OCI-LY1 (cell line): ENCODE results near the gene NUP93.

ENCODE experiments used
- H2AFZ ChIP-seq: fragments of 200-600 bp; sonication (generic), shearing (Covaris generic); 2 replicates; pipeline ENCODE4 v1.6.0; 2014; ENCODE audit warnings: antibody characterized with exemption, mild to moderate bottlenecking, low read length
- H3F3A ChIP-seq: fragments of 200-600 bp; sonication (generic), shearing (Covaris generic); 2 replicates; pipeline ENCODE4 v1.6.0; 2014; ENCODE audit warnings: mild to moderate bottlenecking, antibody characterized with exemption, low read length, moderate library complexity; ENCODE audit not compliant: insufficient read depth
- H3K27ac ChIP-seq: fragments of 200-600 bp; sonication (generic); 2 replicates; pipeline ENCODE4 v1.5.1; 2014; ENCODE audit warnings: low read length, mixed run types, mild to moderate bottlenecking, low read depth; ENCODE audit not compliant: poor library complexity, severe bottlenecking
- H3K27me3 ChIP-seq: fragments of 200-600 bp; sonication (generic); 2 replicates; pipeline ENCODE4 v1.6.0; 2014; ENCODE audit warnings: antibody characterized with exemption, mild to moderate bottlenecking, low read length, moderate library complexity; ENCODE audit not compliant: insufficient read depth
- H3K36me3 ChIP-seq: fragments of 200-600 bp; sonication (generic); 2 replicates; pipeline ENCODE4 v1.6.1; 2014; ENCODE audit warnings: mild to moderate bottlenecking, antibody characterized with exemption, low read length, moderate library complexity, mixed read lengths; ENCODE audit not compliant: insufficient read depth
- H3K4me1 ChIP-seq: fragments of 200-600 bp; sonication (generic); 2 replicates; pipeline ENCODE4 v1.5.1; 2014; ENCODE audit warnings: mild to moderate bottlenecking, low read length, moderate library complexity; ENCODE audit not compliant: insufficient read depth, severe bottlenecking
- H3K4me2 ChIP-seq: fragments of 200-600 bp; sonication (generic), shearing (Covaris generic); 2 replicates; pipeline ENCODE4 v1.6.1; 2014; ENCODE audit warnings: low read length
- H3K4me3 ChIP-seq: fragments of 200-600 bp; sonication (generic); 2 replicates; pipeline ENCODE4 v1.5.1; 2014; ENCODE audit warnings: low read length, low read depth, mild to moderate bottlenecking, mixed read lengths; ENCODE audit not compliant: poor library complexity, severe bottlenecking
- H3K79me2 ChIP-seq: fragments of 200-600 bp; shearing (Covaris generic); 2 replicates; pipeline ENCODE4 v1.6.1; 2016; ENCODE audit warnings: mixed run types, low read length, mixed read lengths; ENCODE audit not compliant: insufficient read depth
- H3K9ac ChIP-seq: fragments of 200-600 bp; sonication (generic), shearing (Covaris generic); 2 replicates; pipeline ENCODE4 v1.6.1; 2014; ENCODE audit warnings: mild to moderate bottlenecking, low read length, mixed read lengths
- H3K9me2 ChIP-seq: fragments of 200-600 bp; sonication (generic), shearing (Covaris generic); 2 replicates; pipeline ENCODE4 v1.6.1; 2014; ENCODE audit warnings: low read depth, mild to moderate bottlenecking, low read length, mixed read lengths
- H3K9me3 ChIP-seq: fragments of 200-600 bp; shearing (Covaris generic); 2 replicates; pipeline ENCODE4 v1.6.1; 2014; ENCODE audit warnings: low read length, mixed read lengths
- H4K20me1 ChIP-seq: fragments of 200-600 bp; sonication (generic), shearing (Covaris generic); 2 replicates; pipeline ENCODE4 v1.6.0; 2016; ENCODE audit warnings: mild to moderate bottlenecking, low read length; ENCODE audit not compliant: insufficient read depth
- EZH2 ChIP-seq: fragments of 200-600 bp; sonication (generic), shearing (Covaris generic); IDR thresholded peaks from 2 replicates; pipeline ENCODE4 v1.8.0; 2017; ENCODE audit warnings: borderline replicate concordance, mixed run types, mild to moderate bottlenecking, antibody characterized with exemption, low read length, moderate library complexity, mixed read lengths
- TF ChIP-seq, protein P1 (sequence below): fragments of 200-600 bp; sonication (generic), shearing (Covaris generic); IDR thresholded peaks from 2 replicates; pipeline ENCODE4 v1.5.1; 2017; ENCODE audit warnings: mild to moderate bottlenecking, antibody characterized with exemption, low read length, moderate library complexity, mixed read lengths

The NUP93 gene

DNA sequence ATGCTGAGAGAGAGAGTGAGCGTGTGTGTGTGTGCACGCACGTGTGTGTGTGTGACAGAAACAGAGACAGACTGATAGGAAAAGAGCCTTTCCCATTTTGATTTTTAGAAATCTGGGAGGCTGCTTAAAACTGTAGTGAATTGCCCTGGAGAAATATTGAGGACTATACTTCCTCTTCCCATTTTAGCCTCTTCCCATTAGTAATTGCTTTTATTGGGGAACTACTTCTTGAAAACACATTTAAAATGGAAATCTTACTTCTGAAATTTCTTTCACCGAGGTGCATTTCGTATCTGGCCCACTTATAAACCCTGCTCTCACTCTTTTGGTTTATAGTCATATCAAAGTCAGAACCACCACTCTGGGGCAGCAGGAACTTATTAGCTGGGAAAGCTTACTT, 47.1 kb downstream of the NUP93 start:
- no peak overlapping the region for H3K27ac ChIP-seq
- no peaks in the 10 kb centered on the region for H3K9me2 ChIP-seq
- no peaks in the 10 kb centered on the region for H3K4me1 ChIP-seq
- no peaks in the 10 kb centered on the region for H4K20me1 ChIP-seq
- H3F3A ChIP-seq: no peaks in the 10 kb centered on the region
- no peaks in the 10 kb centered on the region for H3K36me3 ChIP-seq
- no peak overlapping the region for H3K4me3 ChIP-seq
- no peak for TF ChIP-seq EZH2
- TF ChIP-seq, protein P1, sequence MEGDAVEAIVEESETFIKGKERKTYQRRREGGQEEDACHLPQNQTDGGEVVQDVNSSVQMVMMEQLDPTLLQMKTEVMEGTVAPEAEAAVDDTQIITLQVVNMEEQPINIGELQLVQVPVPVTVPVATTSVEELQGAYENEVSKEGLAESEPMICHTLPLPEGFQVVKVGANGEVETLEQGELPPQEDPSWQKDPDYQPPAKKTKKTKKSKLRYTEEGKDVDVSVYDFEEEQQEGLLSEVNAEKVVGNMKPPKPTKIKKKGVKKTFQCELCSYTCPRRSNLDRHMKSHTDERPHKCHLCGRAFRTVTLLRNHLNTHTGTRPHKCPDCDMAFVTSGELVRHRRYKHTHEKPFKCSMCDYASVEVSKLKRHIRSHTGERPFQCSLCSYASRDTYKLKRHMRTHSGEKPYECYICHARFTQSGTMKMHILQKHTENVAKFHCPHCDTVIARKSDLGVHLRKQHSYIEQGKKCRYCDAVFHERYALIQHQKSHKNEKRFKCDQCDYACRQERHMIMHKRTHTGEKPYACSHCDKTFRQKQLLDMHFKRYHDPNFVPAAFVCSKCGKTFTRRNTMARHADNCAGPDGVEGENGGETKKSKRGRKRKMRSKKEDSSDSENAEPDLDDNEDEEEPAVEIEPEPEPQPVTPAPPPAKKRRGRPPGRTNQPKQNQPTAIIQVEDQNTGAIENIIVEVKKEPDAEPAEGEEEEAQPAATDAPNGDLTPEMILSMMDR: no peak
- H3K27me3 ChIP-seq: no peaks in the 10 kb centered on the region
- H2AFZ ChIP-seq: no peak overlapping the region
- no peaks in the 10 kb centered on the region for H3K79me2 ChIP-seq
- H3K9me3 ChIP-seq: no peaks in the 10 kb centered on the region
- H3K9ac ChIP-seq: no peak overlapping the region
- H3K4me2 ChIP-seq: no peak overlapping the region

DNA sequence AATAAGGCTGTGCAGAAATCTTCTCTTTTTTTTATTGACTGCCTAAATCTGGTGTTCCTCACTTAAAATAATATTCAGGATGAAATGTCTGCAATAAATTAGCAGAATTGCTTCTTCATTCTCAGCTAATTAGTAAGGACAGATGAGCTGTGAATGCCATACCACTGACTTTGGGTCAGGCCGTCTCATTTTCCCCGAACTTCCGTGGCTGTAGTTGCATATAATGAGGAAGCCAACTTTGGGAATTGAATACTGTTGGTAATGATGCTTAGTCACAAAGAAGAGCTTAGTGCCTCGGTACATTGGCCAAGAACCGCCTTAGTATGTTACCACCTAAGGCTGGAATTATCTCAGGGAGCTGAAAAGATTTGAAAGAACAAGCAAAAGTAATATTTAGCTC, 47.6 kb downstream of the NUP93 start:
- no peak overlapping the region for H3K27ac ChIP-seq
- no peaks in the 10 kb centered on the region for H3K36me3 ChIP-seq
- TF ChIP-seq, protein P1: no peak
- no peak for TF ChIP-seq EZH2
- H3K4me3 ChIP-seq: no peak overlapping the region
- no peak overlapping the region for H2AFZ ChIP-seq
- no peaks in the 10 kb centered on the region for H3K27me3 ChIP-seq
- no peak overlapping the region for H3K9ac ChIP-seq
- H3K9me3 ChIP-seq: no peaks in the 10 kb centered on the region
- no peak overlapping the region for H3K4me2 ChIP-seq
- H3K4me1 ChIP-seq: no peaks in the 10 kb centered on the region
- H3K9me2 ChIP-seq: no peaks in the 10 kb centered on the region
- H3K79me2 ChIP-seq: no peaks in the 10 kb centered on the region
- no peaks in the 10 kb centered on the region for H3F3A ChIP-seq
- no peaks in the 10 kb centered on the region for H4K20me1 ChIP-seq

DNA sequence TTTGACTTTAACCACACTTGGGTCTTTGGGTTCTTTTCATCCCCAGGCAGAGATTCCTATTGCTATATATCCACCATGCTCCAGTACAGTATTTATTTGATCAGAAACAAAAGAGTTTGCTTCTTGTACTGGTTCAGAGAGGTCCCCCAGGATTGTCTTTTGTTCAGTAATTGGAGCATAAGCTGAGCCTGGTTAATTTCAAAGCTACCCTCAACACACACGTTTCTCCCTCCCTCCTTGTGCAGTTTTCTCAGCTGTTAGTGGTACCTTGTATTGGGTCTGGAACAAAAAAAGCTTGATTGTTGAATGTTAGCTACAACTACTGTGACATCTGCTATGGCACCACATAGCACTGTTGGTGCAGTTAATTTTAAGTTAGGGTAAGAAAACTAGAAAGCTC, 50.0 kb downstream of the NUP93 start:
- H2AFZ ChIP-seq: no peak overlapping the region
- no peak overlapping the region for H3K27ac ChIP-seq
- TF ChIP-seq, protein P1: no peak
- TF ChIP-seq EZH2: no peak
- no peak overlapping the region for H3K4me3 ChIP-seq
- no peaks in the 10 kb centered on the region for H3K36me3 ChIP-seq
- no peaks in the 10 kb centered on the region for H3K4me1 ChIP-seq
- no peaks in the 10 kb centered on the region for H4K20me1 ChIP-seq
- no peaks in the 10 kb centered on the region for H3F3A ChIP-seq
- no peaks in the 10 kb centered on the region for H3K9me2 ChIP-seq
- no peak overlapping the region for H3K9ac ChIP-seq
- no peak overlapping the region for H3K4me2 ChIP-seq
- H3K27me3 ChIP-seq: no peaks in the 10 kb centered on the region
- H3K79me2 ChIP-seq: 0 out of 2 replicates have a peak, but pooled peaks cover 7% of the 10 kb centered on the region
- no peaks in the 10 kb centered on the region for H3K9me3 ChIP-seq
